ENCODE results near the gene NXPH2. TPM values are rescaled to one million over a fixed set of nuclear protein-coding genes. Genes with fewer than 3 reads are reported as not detected.

NXPH2 gene
- total RNA-seq, result not detected
- long read RNA-seq, result 0 reads

DNA sequence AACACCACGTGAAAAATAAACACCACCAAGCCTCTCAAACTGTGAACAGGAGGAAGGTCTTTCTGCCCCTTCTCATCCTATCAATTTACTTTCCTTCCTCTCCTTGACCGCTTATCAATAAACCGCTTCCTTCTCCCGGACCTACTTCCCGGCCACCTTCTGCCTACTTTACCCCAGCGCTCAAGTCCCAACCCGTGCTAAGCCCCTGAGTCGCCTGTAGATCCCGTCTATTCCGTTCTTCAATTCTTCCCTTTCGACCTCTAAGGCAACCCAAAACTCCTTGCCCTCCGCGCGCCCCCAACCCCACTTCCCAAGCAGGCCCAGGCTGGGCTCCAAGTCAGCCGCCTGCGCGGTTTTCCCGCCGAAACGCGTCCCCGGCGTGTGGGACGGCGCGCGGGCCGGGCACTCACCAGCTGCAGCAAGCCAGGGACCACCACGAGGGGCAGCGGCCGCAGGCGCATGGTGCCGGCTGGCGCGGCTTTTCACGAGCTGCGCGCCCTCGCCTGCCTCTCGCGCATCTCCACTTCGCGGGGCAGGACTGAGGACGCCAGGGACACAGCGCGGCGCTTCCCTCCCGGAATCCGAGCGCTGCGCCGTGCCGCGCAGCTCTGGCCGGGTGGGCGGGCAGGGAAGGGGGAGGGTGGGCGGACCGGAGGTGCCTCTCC, at the start of gene NXPH2:
Gene NXPH2 (minus strand): TSS at position 610 of the 665 bp plus-strand sequence. CDS start 149 bp downstream, at position 461.
- DNase-seq (ENCODE audit: low spot score), result no peak

DNA sequence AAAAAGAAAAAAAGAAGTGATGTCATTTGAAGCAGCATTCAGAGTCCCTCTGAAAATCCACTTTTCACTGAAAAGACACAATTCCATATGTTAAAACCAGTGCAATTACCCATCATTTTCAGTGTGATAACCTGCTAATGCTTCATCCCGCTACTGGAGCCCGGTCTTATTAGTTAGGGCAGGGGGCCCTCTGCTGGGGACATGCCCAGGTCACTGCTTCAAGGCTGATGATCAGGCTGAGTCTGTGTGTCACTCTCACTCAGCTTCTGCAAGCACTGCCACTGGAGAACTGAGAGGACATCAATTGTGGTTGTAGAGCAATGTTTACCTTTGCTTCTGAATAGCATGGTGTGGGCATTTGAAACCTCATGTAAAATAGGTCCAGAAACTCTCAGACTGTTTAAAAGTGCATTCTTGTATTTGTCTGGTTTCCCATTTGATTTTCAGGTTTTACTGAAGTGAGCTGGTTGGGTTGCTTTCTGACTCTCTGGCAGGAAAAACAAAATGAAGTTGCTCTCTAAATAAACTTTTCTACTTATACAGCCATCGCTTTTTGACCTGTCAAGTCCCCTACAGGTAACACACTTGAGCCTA, 49.2 kb upstream of the NXPH2 start:
- DNase-seq (ENCODE audit: low spot score), result no peak

DNA sequence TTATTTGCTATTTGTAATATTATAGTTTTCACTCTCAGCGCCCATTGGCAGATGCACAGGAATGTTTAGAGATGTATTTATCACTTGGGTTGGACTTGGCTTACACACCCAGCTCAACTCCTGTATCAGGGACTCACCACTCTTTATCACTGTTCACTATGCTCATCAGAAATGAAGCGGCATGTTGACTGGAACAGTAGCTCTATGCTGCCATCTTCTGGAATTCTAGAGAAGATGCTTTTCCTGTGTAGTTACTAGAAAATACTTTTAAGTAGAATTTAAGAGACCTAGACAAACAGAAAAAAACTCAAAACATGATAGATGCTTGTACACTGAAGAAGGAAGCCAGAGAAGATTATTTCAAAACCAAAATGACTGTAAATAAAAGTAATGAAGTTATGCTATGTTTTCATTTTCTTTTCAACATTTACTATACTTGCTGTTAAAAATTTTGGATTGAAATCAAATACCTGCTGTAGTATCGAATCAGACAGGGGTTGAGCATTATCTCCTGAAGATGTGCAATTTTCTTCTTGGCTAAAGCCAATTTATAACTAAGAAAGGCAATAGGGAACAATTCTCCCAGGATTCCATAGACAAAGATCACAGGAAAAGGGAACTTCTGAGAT, 47.4 kb upstream of the NXPH2 start:
- no peak for DNase-seq (ENCODE audit: low spot score)

DNA sequence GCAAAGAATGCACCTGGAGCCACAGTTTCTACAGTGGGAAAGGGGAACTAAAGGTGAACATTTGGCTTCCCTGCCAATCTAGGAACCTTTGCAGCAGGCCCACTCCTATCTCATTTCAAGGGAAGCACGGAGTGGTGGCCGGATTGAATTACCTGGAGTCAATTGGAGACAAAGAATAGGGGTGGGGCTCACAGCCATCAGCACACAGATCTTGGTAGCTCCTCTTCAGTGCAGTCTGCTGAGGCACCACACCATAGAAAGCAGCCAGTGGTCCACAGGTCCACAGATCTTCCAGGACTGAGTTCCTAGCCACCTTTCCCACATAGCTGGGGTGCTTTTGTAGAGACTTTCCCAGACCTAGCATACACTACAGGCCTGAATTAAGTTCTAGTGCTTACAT, 43.5 kb upstream of the NXPH2 start:
- DNase-seq (ENCODE audit: low spot score), result no peak

DNA sequence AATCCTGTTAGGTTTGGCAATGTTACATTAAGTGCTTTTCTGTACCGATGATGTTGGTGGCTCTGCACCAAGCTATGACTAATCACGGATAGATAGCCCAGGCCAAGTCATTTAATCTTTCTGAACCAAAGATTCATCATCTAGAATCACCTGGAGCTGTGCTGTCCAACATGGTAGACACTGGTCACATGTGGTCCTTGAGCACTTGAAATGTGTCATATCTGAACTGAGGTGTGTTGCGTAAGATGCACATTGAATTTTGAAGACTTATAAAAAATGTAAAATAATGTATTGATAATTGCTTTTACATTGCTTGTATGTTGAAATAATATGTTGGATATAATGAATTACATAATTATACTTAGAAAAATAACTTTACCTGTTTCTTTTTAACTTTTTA, 39.8 kb upstream of the NXPH2 start:
- DNase-seq (ENCODE audit: low spot score), result no peak

DNA sequence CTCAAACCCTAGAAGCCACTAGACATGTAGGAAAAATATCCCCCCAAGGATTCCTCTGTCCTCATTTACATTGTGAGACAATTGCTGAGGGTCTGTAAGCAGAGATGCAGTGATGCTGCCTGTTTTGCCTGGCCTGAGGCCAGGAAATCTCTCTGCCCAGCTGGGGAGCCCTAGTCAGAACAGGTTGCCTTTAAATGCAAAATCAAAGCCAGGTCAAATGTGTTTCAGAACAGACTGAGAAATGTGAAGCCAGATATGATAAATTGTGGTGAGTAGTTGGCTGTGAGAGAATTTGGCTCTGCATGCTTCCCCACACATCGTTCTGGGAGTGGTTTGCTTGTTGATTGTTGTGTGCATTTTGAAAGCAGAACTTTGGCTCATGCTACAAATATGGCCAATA, 38.4 kb upstream of the NXPH2 start:
- DNase-seq (ENCODE audit: low spot score), result no peak

DNA sequence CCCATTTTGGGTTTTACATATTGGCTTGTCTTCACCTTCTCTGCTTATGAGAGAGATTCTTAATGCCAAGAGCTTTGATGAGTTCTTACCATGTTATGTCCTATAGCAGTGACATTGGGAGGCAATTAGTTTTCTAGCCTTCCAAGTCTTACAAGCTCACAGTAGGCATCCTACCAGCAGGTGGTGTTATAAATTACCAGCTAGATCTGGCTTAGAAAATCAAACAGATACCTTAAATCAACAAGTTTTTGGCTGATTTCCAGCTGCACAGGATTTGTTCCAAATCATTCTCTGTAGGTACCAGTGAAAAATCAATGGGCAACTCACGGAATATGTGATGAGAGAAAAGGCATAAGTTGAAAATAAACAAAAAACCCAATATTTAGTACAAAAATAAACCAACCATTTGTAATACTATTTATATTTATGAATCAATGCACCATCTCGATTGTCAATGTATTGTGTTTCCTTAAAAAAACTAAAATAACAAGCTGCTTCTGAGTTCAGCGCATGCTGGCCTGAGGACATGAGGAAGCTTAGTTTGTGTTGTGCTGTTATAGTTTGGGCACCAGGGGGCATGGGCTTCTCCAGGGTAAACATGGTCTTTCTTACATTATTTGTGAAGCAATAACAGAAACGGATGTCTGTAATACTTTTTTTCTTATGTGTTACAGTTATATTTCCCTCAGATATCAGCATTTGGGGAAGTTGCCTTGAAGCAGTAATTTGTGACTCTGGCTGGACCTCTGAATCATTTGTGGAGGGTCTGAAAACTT, 34.1 kb upstream of the NXPH2 start:
- no peak for DNase-seq (ENCODE audit: low spot score)

DNA sequence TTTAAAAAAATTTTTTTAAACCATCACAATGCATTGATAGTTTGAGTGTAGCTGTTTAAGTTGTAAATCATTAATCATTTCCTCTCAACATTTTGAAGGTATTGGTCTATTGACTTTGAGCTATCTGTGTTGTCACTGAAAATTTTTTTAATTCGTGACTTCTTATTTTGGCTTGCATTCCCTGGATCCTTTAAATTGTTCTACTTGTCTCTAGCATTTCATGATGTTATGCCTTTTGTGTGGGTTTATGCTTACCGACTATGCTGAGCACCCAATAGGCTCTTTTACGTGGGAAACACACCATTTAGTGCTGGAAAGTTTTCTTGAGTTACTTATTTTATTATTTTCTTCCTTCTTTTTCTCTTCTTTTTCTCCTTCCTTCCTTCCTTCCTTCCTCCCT, 31.2 kb upstream of the NXPH2 start:
- DNase-seq (ENCODE audit: low spot score), result no peak

DNA sequence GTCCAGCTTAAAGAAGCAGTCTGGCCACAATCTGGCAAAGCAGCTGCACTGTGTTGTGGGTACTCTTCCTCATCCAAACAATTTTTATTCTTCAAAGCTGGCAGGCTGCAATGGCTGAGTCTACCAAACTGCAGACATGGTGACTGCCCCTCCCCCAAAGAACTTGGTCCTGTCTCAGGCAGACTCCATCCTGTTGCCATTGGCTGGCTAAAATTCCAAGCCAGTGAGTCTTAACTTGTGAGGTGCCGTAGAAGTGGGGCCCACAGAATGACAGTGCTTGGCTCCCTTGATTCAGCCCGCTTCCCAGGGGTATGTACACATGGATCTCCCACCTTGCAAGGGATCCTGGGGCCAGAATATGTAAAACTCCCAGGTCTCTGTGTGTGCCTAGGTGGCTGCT, 14.5 kb upstream of the NXPH2 start:
- DNase-seq (ENCODE audit: low spot score), result no peak

DNA sequence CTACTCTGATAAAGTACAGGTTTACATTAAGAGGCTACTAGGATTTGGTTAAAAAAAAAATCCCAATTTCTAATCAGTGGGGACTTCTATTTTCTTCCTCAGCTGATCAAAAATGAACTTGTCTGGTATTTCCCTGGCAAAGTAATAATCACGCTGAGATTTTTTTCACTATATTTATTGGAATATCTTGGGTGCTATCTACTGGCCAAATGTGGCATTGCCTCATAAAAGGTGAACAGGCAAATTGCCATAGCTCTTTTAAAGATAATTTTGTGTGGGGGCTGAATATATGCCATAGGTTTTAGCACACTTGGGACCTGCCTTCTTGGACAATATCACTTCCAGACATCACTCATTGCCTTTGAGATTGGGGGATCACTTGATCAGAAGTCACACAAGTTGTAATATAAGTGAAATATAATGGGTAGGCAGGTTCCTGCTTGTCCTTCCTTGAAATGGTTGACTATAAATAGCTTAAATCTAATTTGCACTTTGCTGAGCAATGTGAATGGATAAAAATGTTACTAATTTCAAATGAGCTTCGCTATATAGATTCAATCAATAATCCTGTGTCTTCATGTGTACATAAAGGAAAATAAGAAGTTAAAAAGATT, 7.0 kb upstream of the NXPH2 start:
- DNase-seq (ENCODE audit: low spot score), result no peak

DNA sequence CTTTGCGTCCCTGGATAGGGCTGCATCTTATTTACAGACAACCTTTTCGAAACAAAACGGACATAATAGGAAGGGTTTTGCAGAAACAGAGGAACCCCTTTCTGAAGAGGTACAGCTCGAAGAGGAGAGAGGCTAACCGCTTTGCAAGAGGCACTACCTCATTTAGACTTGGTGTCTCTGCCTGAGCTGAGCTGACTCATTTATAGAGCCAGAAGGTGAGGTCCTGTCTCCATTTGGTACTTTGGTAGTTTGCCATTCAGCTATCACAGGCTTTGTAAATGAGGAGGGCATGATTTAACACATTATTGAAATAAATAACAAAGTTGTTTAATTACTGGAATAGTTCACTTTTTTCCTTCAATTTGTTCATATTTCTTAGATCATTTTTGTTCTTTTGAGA, 2.2 kb upstream of the NXPH2 start:
- no peak for DNase-seq (ENCODE audit: low spot score)

DNA sequence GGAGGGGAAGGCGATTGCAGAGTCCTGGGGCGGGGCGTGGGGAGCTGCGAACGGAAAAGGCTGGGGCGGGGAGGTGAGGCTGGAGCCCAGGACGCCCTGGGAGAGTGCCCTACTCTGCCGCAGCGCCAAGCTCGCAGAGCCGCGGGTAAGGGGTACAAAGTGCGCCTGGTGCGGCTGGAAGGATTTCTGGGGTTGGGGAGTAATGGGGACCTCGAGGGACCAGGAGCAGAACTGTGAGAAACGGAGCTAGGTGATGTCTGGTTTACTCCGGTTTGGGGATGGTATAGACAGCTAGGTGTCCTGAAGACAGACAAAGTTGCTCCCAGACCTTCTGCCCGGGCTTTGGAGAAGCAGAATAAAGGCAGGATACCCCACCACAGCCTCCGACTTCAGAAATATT, 718 bp upstream of the NXPH2 start:
- DNase-seq (ENCODE audit: low spot score), result no peak

DNA sequence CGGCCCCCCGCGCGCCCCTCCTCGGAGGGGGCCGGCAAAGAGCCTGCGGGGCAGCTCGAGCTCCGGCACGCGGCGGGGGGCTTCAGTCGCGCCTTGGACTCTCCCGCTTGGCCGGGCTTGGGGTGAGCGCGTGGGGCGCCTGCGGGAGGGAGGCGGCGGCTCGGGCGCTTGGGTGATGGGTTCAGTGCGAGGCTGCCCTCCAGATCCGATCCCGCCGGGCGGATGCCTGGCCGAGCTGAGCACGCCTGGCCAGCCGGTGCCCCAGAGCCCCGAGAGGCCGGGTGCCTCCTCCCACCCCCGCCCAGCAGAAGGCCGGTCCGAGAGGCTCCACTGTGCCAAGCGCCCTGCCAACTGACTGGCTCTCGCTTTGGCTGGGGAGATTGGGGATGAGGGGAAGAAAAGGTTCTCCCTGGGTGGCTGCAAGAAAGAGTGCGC, 273 bp upstream of the NXPH2 start:
- no peak for DNase-seq (ENCODE audit: low spot score)

DNA sequence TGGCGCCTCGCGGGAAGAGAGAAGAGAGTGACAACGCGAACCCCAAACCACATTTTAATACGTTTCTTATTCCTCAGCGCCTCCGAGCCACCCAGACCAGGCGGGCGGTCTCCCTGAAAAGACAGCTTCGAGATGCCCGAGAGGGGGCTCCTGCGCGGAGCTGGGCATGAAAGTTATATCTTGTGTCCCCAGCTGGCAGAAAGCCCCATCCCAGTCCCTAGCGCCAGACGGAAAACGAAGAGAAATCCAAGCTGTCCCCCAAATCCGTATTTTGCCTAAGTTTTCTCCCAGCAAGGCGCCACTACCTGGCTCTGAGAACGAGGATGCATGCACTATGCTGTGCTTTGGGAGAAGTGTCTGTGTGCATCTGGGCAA, 797 bp downstream of the NXPH2 start:
- no peak for DNase-seq (ENCODE audit: low spot score)

DNA sequence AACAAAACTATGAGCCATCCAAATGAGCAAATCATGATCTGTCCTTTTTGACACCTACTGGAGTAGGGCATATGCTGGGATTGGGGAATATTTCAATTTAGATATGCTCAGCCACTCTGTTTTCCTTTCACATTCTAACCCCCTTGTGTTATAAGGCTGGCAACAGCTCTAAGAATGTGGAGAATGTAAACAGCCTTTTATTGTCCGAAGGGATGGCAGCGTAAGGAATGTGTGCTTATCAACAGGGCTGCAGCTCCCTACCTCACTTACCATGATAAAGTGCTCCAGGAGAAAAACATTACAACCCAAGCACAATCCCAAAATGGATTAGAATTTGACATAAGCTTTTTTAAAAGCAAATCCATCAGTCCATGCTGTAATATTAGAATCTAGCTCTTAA, 2.2 kb downstream of the NXPH2 start:
- DNase-seq (ENCODE audit: low spot score), result no peak

DNA sequence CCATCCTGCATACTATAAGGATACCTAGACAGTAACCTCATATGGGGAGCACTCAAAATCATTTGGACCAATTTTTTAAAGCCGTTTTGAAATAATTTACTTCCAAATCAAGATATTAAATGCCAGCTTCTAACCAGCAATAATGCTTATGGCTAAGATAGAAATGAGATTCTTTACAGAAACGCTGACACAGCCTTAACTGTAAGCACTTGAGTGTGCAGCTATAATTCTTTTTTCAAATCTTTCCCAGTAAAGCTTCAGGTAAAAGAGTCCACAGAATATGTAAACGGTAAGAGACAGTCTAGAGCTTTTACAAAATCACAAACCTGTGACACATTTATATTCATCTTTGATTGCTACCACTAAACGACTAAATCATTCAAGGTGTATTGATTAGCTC, 4.5 kb downstream of the NXPH2 start:
- DNase-seq (ENCODE audit: low spot score), result no peak

DNA sequence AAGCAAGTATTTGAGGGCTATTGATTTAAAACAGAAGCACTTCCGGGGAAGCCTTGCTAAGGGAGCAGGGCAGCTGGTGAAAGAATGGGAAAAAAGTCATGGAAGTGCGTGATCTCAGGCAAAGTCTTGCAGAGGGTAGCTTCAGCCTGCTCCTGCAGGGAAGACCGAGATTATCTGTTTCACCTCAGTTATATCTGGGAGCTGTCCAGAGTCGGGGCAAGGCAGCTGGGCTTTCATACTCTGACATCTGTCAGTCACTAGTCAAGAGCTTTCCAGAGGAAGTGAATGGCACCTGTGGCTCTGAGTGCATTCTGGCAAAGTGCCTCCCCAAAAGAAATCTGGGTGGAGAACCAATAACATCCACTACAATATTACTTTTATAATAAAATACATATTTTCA, 8.7 kb downstream of the NXPH2 start:
- no peak for DNase-seq (ENCODE audit: low spot score)

DNA sequence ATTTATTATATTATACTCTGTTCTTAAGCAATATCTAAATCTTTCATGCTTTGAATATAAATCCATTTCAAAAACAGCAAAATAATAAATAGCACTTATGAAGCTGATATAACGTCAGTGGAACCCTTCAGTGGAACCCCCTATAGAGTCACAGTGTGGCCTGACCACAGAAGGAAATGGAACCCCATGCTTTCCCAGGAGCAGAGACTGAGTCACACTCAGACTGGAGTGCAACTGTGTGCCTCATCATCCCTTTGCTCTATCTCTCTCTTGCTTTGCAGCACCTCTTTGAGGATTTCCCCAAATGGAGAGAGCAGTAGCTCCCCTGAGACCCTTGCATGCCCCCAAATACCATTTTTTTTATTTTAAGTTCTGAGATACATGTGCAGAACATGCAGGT, 13.1 kb downstream of the NXPH2 start:
- DNase-seq (ENCODE audit: low spot score), result no peak

DNA sequence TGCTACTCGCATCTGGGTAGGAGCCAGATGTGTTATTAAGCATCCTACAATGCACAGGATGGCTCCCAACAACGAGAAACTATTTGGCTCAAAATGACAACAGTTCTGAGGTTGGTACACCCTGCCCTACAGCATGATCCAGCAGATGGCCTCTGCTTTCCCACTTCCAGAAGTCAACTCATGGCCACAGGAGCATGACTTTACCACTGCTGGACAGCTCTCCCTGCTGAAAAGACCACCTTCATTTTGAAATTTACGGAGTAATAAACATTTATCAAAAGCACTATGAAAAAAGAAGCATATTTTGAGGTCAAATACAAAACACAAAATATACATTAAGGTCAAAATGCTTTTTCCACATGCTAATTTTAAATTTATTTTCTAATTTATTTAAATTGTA, 13.7 kb downstream of the NXPH2 start:
- no peak for DNase-seq (ENCODE audit: low spot score)

DNA sequence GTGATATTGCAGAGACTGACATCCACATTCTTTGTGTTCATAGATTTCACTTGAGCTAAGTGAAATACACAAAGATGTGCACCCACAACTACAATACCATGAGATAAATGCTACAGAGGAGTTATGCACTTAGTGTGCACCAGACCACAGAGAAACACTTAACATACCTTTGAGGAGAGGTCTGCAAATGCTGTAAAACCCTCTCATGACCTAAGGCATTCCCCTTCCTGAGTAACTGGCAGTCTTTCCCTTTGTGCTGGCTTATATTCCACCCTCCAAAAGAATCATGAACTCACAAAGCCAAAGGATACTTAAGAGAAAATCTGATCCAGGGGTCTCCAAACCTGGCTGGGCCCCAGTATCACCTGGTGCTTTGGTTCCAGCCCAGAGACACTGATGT, 16.2 kb downstream of the NXPH2 start:
- no peak for DNase-seq (ENCODE audit: low spot score)

DNA sequence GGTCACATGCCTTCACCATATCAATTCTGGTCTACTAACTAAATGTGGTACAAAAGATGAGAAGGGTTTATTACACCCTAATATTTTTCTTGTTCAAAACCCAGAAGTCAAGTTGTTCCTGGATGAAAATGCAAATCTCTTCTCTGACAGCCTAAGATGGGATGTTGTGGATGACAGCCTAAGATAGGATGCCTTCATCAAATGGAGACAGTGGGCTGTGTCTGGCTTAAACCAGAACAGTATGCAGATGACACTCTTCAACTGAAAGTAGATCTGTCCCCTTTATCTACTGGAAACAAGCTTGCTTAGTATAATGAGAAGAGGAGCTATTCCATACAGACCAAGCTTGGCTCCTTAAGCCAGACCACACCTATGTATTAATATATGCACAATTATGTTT, 17.7 kb downstream of the NXPH2 start:
- no peak for DNase-seq (ENCODE audit: low spot score)

DNA sequence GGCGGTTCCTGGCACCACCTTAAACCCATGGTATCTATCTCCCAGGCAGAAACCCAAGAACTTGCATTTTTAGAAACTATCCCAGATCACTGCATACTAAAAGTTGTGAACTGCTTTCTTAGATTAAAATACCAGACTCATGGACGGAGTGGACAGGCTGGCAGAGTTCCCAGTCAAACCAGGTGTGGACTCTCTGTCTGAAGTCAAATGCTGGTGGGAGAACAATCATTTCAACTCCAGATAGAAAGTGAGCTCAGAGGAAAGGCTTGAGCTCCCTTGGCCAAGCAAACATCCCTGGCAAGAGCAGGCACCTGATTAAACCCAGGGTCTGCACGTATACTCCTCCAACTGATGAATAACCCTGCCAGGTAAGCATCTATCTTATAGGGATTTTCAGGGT, 19.5 kb downstream of the NXPH2 start:
- DNase-seq (ENCODE audit: low spot score), result no peak

Measured in mesenteric fat pad (tissue), 1 donor.